ENCODE results near the gene GSN. TPM values are rescaled to one million over a fixed set of nuclear protein-coding genes. Genes with fewer than 3 reads are reported as not detected.

GSN gene
- total RNA-seq, 1 donor: 254 TPM

GRCh38 chr9:121353241-121354061, 85.5 kb downstream of the GSN start:
- no peak overlapping the region for H3K4me3 ChIP-seq (ENCODE audit: low read depth, low read length)
- DNase-seq (ENCODE audit: low read depth): no peak
- TF ChIP-seq CTCF (IDR thresholded peaks at IDR 0.05; ENCODE audit: insufficient read depth, low read depth, low read length): no peak

GRCh38 chr9:121354141-121354540, 86.2 kb downstream of the GSN start:
- TF ChIP-seq CTCF (IDR thresholded peaks at IDR 0.05; ENCODE audit: insufficient read depth, low read depth, low read length): no peak
- DNase-seq (ENCODE audit: low read depth): no peak

GRCh38 chr9:121354762-121355161, 86.8 kb downstream of the GSN start:
- H3K4me3 ChIP-seq (ENCODE audit: low read depth, low read length): no peak overlapping the region
- TF ChIP-seq CTCF (IDR thresholded peaks at IDR 0.05; ENCODE audit: insufficient read depth, low read depth, low read length): no peak
- DNase-seq (ENCODE audit: low read depth): peak; percentile 64

More at GRCh38 chr9:121354141-121354540, 86.2 kb downstream of the GSN start:
- no peak overlapping the region for H3K4me3 ChIP-seq (ENCODE audit: low read depth, low read length)

DNA sequence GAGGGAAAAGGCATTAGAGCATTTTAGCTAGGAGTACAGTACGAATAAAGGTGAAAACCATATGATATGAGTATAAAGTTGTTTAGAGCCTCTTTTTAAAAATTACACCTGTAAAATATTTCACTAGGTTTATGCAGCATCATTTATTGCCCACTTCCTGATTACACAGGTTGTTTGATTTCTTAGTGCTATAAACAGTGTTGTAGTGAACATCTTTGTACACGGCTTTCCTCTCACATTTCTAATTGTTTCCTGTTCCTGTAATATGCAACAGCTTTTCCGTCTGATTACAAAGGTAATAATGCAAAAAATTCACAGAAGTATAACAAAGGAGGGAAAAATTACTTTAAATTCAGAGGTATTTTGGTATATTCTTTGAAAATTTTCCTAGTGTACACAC, 89.0 kb downstream of the GSN start:
- no peak for TF ChIP-seq CTCF (IDR thresholded peaks at IDR 0.05; ENCODE audit: insufficient read depth, low read depth, low read length)

GRCh38 chr9:121358751-121359150, 90.8 kb downstream of the GSN start:
- no peak for TF ChIP-seq CTCF (IDR thresholded peaks at IDR 0.05; ENCODE audit: insufficient read depth, low read depth, low read length)
- no peak for DNase-seq (ENCODE audit: low read depth)
- no peak overlapping the region for H3K4me3 ChIP-seq (ENCODE audit: low read depth, low read length)

More for the DNA sequence above, 89.0 kb downstream of the GSN start:
- H3K4me3 ChIP-seq (ENCODE audit: low read depth, low read length): no peak overlapping the region
- DNase-seq (ENCODE audit: low read depth): no peak

DNA sequence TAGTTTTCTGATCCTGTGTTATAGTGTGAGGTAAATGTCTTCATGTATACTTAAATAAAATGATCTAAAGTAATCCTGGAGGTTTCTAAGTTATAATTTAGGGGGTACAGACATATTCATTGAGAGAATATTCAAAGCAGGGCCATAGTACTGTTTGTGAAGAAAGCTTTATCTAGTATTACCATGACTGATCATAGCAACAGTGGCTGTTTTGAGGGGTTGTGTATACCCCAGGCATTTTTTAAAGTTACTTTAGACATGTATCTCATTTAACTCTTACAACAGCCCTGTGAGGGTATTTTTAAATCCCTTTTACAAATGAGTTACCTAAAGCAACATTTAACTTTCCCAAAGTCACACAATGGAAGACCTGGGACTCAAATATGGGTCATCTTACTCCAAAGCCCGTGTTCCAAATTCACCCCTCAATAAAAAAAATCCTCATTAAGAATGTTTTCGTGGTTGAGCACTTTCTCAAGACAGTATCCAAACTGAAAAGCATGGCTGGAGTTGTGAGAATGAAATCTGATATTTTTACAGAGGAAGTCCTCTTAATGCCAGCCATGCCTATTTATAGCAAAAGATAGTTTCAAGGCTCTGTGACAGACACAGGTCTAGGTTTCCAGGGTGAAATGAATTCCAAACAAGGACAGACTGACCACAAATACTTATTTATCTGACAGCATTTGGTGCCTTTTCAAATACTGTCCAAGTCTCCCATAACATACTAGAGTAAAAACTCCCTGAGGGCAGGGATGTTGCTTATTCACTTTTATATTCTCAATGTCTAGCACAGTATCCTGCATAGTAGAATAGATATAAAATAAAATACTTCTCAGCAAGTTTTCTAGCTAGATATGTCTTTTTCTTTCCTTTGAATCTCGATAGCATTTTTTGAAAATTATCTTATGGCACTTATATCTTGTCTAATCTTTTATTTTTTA, 91.7 kb downstream of the GSN start:
- TF ChIP-seq CTCF (IDR thresholded peaks at IDR 0.05; ENCODE audit: insufficient read depth, low read depth, low read length): no peak
- DNase-seq (ENCODE audit: low read depth): peak; percentile 37

More for the DNA sequence above, 91.7 kb downstream of the GSN start:
- no peak overlapping the region for H3K4me3 ChIP-seq (ENCODE audit: low read depth, low read length)

Measured in fibroblast of villous mesenchyme (primary cell).